ENCODE measurements around the gene UROC1.

DNA sequence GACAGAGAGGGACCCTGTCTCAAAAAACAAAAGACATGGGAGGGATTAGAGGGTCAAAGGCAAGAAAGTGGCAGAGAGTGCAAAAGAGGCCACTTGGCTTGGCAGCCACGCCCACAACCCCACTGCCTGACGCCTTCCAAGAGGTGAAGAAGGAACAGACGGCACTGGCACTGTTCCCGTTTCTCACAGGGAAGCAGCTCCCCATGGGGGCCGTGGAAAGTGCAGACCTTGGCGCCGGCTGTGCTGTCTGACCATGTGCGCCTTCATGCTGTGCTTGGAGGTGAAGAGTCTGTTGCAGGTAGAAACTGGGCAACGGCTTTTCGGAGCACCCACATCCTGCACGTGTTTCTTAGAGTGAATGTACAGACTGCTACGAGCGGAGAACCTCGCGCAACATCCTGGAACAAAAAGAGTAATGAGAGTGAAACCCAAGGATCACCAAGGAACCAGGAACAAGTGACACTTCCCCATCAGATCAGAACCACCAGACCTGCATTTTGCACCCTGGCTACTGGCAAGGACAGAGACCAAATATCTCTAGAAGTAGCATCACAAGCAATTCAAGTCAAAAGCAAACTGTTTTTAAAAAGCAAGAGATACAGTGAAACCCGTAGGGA is 51.5 kb downstream of the UROC1 start:
- TF ChIP-seq POLR2A (IDR thresholded peaks at IDR 0.05; ENCODE audit: low read length) (no peak), GATA1 (IDR thresholded peaks at IDR 0.05; ENCODE audit: low read depth, low read length) (no peak)
